ENCODE results near the gene OSBPL8.

OSBPL8 gene

GRCh38 chr12:76568130-76568529 is 8.6 kb upstream of the OSBPL8 start:
- ATAC-seq = no peak
- TF ChIP-seq CREB5 (CRISPR knock-in tag; IDR thresholded peaks at IDR 0.05; ENCODE audit: low read depth) (no peak), ZFP30 (CRISPR knock-in tag; IDR thresholded peaks at IDR 0.05) (no peak), SNAI2 (CRISPR knock-in tag; IDR thresholded peaks at IDR 0.05) (no peak), ZFP3 (CRISPR knock-in tag; IDR thresholded peaks at IDR 0.05) (no peak), ZNF70 (CRISPR knock-in tag; IDR thresholded peaks at IDR 0.05) (no peak), ARNTL (CRISPR knock-in tag; IDR thresholded peaks at IDR 0.05; ENCODE audit: borderline replicate concordance, low read depth) (no peak), PATZ1 (CRISPR knock-in tag; IDR thresholded peaks at IDR 0.05; ENCODE audit: borderline replicate concordance) (no peak), ZNF8 (CRISPR knock-in tag; IDR thresholded peaks at IDR 0.05) (no peak), ZNF565 (CRISPR knock-in tag; conservative IDR thresholded peaks at IDR 0.05; ENCODE audit: low read depth) (no peak), GLIS3 (CRISPR knock-in tag; IDR thresholded peaks at IDR 0.05) (no peak), ZC3H10 (CRISPR knock-in tag; IDR thresholded peaks at IDR 0.05) (no peak), POU6F1 (CRISPR knock-in tag; IDR thresholded peaks at IDR 0.05; ENCODE audit: borderline replicate concordance, low read depth) (no peak), TOX (CRISPR knock-in tag; IDR thresholded peaks at IDR 0.05; ENCODE audit: borderline replicate concordance) (no peak)

GRCh38 chr12:76563061-76563460 is 3.5 kb upstream of the OSBPL8 start:
- no peak for ATAC-seq
- TF ChIP-seq CSDC2 (CRISPR knock-in tag; IDR thresholded peaks at IDR 0.05) (no peak), ESRRG (CRISPR knock-in tag; IDR thresholded peaks at IDR 0.05) (no peak), BACH2 (CRISPR knock-in tag; IDR thresholded peaks at IDR 0.05; ENCODE audit: borderline replicate concordance) (no peak), ZNF8 (CRISPR knock-in tag; IDR thresholded peaks at IDR 0.05) (no peak), RARB (CRISPR knock-in tag; IDR thresholded peaks at IDR 0.05) (no peak), SNAI2 (CRISPR knock-in tag; IDR thresholded peaks at IDR 0.05) (no peak), POU6F1 (CRISPR knock-in tag; IDR thresholded peaks at IDR 0.05; ENCODE audit: borderline replicate concordance, low read depth) (no peak), PPARA (CRISPR knock-in tag; IDR thresholded peaks at IDR 0.05; ENCODE audit: borderline replicate concordance) (no peak), TSHZ2 (CRISPR knock-in tag; IDR thresholded peaks at IDR 0.05) (no peak)

- no peak for ATAC-seq
- TF ChIP-seq ZNF70 (CRISPR knock-in tag; IDR thresholded peaks at IDR 0.05) (no peak), ZC3H10 (CRISPR knock-in tag; IDR thresholded peaks at IDR 0.05) (no peak), CSDC2 (CRISPR knock-in tag; IDR thresholded peaks at IDR 0.05) (no peak), PPARA (CRISPR knock-in tag; IDR thresholded peaks at IDR 0.05; ENCODE audit: borderline replicate concordance) (no peak), TOX (CRISPR knock-in tag; IDR thresholded peaks at IDR 0.05; ENCODE audit: borderline replicate concordance) (no peak), RARB (CRISPR knock-in tag; IDR thresholded peaks at IDR 0.05) (no peak), ISL1 (CRISPR knock-in tag; IDR thresholded peaks at IDR 0.05) (no peak), TCF4 (CRISPR knock-in tag; IDR thresholded peaks at IDR 0.05; ENCODE audit: borderline replicate concordance) (no peak), OSR1 (CRISPR knock-in tag; IDR thresholded peaks at IDR 0.05) (no peak), BACH2 (CRISPR knock-in tag; IDR thresholded peaks at IDR 0.05; ENCODE audit: borderline replicate concordance) (no peak), ZFP3 (CRISPR knock-in tag; IDR thresholded peaks at IDR 0.05) (no peak), SNAI2 (CRISPR knock-in tag; IDR thresholded peaks at IDR 0.05) (no peak), TSHZ2 (CRISPR knock-in tag; IDR thresholded peaks at IDR 0.05) (no peak), CSRNP3 (CRISPR knock-in tag; IDR thresholded peaks at IDR 0.05) (no peak), ZNF8 (CRISPR knock-in tag; IDR thresholded peaks at IDR 0.05) (no peak)
These were observed 2.6 kb upstream of the OSBPL8 start for GRCh38 chr12:76562130-76562529.
